HL-60 (cell line): ENCODE results near the gene ZC3H10.

Experiments used
- GABPA ChIP-seq: IDR thresholded peaks from 2 replicates; pipeline ENCODE4 v1.6.1; 2012; ENCODE audit warnings: low read depth
- POLR2AphosphoS5 ChIP-seq: IDR thresholded peaks from 2 replicates; pipeline ENCODE4 v1.6.1; 2012; ENCODE audit warnings: low read depth
- TF ChIP-seq, protein P1 (sequence below): IDR thresholded peaks from one replicate; pipeline ENCODE4 v1.5.1; 2011; ENCODE audit warnings: low read length, control low read depth, inconsistent platforms; ENCODE audit not compliant: insufficient read depth

DNA sequence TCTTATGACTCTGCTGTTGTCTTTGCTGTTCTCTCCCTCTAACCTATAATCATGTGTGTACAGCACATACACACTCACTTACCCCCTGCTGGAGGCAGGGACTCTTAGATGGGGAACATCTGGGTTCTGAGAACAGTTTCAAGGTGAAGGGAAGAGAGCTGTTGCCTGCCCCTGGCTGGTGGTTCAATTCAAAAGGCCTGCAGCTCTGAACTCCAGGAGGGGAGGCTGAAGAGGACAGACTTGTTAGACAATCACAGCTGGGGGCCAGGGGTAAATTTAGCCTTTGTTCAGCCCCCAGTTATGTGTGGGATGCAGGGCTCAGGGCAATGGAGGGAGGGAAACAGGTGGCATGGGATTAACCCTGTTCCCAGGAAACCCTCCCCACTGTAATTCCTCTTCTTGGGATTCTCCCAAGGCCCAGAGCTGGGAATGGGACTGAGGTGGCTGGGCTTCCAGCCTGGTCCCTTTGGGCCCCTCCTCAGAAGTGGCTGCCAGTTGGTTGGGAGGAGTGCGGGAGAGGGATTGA is 36.2 kb downstream of the ZC3H10 start:
- TF ChIP-seq GABPA: no peak
- TF ChIP-seq, protein P1, sequence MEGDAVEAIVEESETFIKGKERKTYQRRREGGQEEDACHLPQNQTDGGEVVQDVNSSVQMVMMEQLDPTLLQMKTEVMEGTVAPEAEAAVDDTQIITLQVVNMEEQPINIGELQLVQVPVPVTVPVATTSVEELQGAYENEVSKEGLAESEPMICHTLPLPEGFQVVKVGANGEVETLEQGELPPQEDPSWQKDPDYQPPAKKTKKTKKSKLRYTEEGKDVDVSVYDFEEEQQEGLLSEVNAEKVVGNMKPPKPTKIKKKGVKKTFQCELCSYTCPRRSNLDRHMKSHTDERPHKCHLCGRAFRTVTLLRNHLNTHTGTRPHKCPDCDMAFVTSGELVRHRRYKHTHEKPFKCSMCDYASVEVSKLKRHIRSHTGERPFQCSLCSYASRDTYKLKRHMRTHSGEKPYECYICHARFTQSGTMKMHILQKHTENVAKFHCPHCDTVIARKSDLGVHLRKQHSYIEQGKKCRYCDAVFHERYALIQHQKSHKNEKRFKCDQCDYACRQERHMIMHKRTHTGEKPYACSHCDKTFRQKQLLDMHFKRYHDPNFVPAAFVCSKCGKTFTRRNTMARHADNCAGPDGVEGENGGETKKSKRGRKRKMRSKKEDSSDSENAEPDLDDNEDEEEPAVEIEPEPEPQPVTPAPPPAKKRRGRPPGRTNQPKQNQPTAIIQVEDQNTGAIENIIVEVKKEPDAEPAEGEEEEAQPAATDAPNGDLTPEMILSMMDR: no peak
- no peak for TF ChIP-seq POLR2AphosphoS5
